Right atrium auricular region (tissue), 2 donors: ENCODE results near the gene PXDN. TPM values are rescaled to one million over a fixed set of nuclear protein-coding genes. Genes with fewer than 3 reads are reported as not detected.

Source experiments
- DNase-seq: peaks from one replicate; pipeline ENCODE4 v3.0.0-alpha.2; 2019; ENCODE audit warnings: low spot score
- H3K27ac ChIP-seq, 2 donors: fragments of 200-600 bp; sonication (generic); 1 replicate in 1 of 2; 2 replicates in 1 of 2; pipeline ENCODE4 v1.5.1; 2016 to 2019
- H3K27me3 ChIP-seq, 2 donors: fragments of 200-600 bp; sonication (generic); one replicate each; pipeline versions ENCODE4 v1.5.1 to v1.6.0; 2017 to 2019
- H3K36me3 ChIP-seq: fragments of 200-600 bp; sonication (generic); one replicate; pipeline ENCODE4 v1.5.1; 2016
- H3K4me1 ChIP-seq, 2 donors: fragments of 200-600 bp; sonication (generic); one replicate each; pipeline versions ENCODE4 v1.5.1 to v1.6.0; 2017 to 2019
- H3K4me3 ChIP-seq, 2 donors: fragments of 200-600 bp; sonication (generic); 1 replicate in 1 of 2; 2 replicates in 1 of 2; pipeline ENCODE4 v1.5.1; 2017 to 2019; ENCODE audit warnings: mild to moderate bottlenecking in 1 of 2, moderate library complexity in 1 of 2
- H3K9me3 ChIP-seq, 2 donors: fragments of 200-600 bp; sonication (generic); one replicate each; pipeline ENCODE4 v1.5.1; 2019
- total RNA-seq, 2 donors: library from RNA; depleted of rRNA; stranded (reverse); fragments of >200 nt; gene quantifications; one replicate each; pipeline ENCODE4 v1.1.0, GENCODE V29; 2016
- TF ChIP-seq, protein P1 (sequence below), 2 donors: fragments of 200-600 bp; sonication (generic); IDR thresholded peaks; one replicate each; pipeline ENCODE4 v1.5.1; 2019; ENCODE audit warnings: antibody characterized with exemption in 2 of 2

The PXDN gene, protein sequence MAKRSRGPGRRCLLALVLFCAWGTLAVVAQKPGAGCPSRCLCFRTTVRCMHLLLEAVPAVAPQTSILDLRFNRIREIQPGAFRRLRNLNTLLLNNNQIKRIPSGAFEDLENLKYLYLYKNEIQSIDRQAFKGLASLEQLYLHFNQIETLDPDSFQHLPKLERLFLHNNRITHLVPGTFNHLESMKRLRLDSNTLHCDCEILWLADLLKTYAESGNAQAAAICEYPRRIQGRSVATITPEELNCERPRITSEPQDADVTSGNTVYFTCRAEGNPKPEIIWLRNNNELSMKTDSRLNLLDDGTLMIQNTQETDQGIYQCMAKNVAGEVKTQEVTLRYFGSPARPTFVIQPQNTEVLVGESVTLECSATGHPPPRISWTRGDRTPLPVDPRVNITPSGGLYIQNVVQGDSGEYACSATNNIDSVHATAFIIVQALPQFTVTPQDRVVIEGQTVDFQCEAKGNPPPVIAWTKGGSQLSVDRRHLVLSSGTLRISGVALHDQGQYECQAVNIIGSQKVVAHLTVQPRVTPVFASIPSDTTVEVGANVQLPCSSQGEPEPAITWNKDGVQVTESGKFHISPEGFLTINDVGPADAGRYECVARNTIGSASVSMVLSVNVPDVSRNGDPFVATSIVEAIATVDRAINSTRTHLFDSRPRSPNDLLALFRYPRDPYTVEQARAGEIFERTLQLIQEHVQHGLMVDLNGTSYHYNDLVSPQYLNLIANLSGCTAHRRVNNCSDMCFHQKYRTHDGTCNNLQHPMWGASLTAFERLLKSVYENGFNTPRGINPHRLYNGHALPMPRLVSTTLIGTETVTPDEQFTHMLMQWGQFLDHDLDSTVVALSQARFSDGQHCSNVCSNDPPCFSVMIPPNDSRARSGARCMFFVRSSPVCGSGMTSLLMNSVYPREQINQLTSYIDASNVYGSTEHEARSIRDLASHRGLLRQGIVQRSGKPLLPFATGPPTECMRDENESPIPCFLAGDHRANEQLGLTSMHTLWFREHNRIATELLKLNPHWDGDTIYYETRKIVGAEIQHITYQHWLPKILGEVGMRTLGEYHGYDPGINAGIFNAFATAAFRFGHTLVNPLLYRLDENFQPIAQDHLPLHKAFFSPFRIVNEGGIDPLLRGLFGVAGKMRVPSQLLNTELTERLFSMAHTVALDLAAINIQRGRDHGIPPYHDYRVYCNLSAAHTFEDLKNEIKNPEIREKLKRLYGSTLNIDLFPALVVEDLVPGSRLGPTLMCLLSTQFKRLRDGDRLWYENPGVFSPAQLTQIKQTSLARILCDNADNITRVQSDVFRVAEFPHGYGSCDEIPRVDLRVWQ (N-terminal part only)
- 10 to 100 TPM; 25.4 to 26.9 TPM for total RNA-seq

GRCh38 chr2:1744446-1745170 lies at the start of gene PXDN:
Gene PXDN, minus strand, starts transcription at chr2:1744515. Its CDS starts 60 bp downstream, at chr2:1744455.
- H3K4me3 ChIP-seq, result peak within 1 kb of the TSS; percentile 64 to 73
- H3K27me3 ChIP-seq, result no peaks in the 10 kb centered on the region
- peak within 1 kb of the TSS; percentile 92 for H3K27ac ChIP-seq
- DNase-seq, result no peak
- no peaks in the 10 kb centered on the region for H3K9me3 ChIP-seq
- TF ChIP-seq, protein P1, sequence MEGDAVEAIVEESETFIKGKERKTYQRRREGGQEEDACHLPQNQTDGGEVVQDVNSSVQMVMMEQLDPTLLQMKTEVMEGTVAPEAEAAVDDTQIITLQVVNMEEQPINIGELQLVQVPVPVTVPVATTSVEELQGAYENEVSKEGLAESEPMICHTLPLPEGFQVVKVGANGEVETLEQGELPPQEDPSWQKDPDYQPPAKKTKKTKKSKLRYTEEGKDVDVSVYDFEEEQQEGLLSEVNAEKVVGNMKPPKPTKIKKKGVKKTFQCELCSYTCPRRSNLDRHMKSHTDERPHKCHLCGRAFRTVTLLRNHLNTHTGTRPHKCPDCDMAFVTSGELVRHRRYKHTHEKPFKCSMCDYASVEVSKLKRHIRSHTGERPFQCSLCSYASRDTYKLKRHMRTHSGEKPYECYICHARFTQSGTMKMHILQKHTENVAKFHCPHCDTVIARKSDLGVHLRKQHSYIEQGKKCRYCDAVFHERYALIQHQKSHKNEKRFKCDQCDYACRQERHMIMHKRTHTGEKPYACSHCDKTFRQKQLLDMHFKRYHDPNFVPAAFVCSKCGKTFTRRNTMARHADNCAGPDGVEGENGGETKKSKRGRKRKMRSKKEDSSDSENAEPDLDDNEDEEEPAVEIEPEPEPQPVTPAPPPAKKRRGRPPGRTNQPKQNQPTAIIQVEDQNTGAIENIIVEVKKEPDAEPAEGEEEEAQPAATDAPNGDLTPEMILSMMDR (IDR thresholded peaks at IDR 0.05), result no peak
- H3K36me3 ChIP-seq, result no peaks in the 10 kb centered on the region
- peaks cover 0 to 48% of the 10 kb centered on the region in 2 donors for H3K4me1 ChIP-seq

DNA sequence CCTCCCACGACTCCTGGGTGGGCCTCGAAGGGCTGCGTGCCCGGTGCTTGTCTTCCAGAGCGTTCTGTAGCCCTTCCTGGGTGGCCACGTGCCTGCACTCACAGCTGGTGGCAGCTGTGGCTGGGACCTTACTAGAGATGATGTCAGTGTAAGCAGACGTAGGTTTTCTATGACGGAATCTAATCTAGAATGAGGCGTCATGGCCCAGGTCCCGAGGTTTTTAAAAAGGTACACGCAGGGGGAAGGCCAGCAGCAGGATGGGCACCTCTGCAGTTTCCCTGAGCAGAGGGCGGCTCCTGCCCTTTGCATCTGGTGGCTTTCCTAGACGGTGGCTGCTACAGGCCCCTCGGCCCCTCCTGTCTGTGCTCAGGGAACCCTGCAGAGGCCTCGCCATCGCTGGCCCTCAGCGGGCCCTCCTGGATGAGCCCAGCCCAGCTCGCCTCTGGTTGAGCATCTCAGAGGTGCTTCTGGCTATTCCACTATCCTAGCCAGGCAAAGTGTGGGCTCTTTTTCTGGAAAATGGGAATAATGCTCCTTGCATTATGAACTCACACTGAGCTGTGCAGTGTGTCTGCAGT lies 49.6 kb upstream of the PXDN start:
- no peaks in the 10 kb centered on the region for H3K36me3 ChIP-seq
- no peaks in the 10 kb centered on the region for H3K9me3 ChIP-seq
- H3K4me1 ChIP-seq, result no peaks in the 10 kb centered on the region
- no peak overlapping the region for H3K4me3 ChIP-seq
- H3K27me3 ChIP-seq, result no peaks in the 10 kb centered on the region
- H3K27ac ChIP-seq, result no peak overlapping the region
- no peak for DNase-seq
- TF ChIP-seq, protein P1 (IDR thresholded peaks at IDR 0.05), result no peak

DNA sequence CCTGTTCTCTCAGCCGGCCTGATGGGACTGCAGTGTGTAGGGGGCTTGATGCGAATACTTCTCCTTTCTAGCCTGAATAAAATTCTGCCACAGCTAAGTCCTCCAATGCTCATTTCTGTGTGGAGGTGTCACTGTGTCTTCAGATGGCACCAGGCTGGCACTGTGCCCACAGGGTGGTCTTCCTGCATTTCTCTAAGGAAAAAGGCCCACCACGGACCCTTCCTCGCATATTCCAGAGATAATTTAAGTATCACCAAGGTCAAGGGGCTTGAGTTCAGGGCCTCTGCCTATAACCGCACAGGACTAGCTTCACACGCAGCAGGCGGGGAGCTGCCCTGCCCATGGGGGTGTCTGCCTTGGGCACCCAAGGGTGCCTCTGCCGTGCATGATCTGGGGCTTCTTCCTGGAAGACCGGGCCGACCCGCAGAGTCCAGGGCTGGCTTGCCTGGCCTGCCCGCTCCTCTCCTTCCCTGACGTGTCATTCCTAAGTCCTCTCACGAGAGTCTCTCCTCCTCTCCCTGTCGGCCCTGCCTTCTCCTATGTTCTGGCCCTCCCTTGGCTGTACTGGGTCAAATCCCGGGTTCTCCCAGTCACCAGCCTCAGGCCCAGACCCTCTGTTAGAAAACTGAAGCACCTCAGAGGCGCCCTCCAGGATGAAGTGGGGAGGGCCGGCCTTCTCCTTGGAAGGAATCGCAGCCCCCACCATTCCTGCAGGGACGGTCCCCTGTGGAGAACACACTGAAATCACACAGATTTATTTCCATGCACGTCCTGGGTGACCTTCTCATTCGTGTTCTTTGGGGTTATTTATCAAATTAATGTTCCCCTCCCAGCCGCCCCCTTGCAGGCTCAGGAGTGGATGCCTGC lies 48.9 kb upstream of the PXDN start:
- no peaks in the 10 kb centered on the region for H3K27me3 ChIP-seq
- no peaks in the 10 kb centered on the region for H3K36me3 ChIP-seq
- DNase-seq, result no peak
- no peak overlapping the region for H3K27ac ChIP-seq
- TF ChIP-seq, protein P1 (IDR thresholded peaks at IDR 0.05), result no peak
- no peak overlapping the region for H3K4me3 ChIP-seq
- no peaks in the 10 kb centered on the region for H3K9me3 ChIP-seq
- H3K4me1 ChIP-seq, result no peaks in the 10 kb centered on the region

GRCh38 chr2:1791685-1792435 lies 47.5 kb upstream of the PXDN start:
- Histone ChIP-seq H3K9me3 (no peaks in the 10 kb centered on the region), H3K4me3 (no peak overlapping the region), H3K4me1 (no peaks in the 10 kb centered on the region), H3K36me3 (no peaks in the 10 kb centered on the region), H3K27ac (no peak overlapping the region), H3K27me3 (no peaks in the 10 kb centered on the region)
- TF ChIP-seq, protein P1 (IDR thresholded peaks at IDR 0.05), result no peak
- DNase-seq, result no peak
